GM13977 (cell line): ENCODE data around the gene CLEC2L.

Experiments
- DNase-seq: peaks from one replicate; pipeline ENCODE4 v3.0.0; 2012; ENCODE audit warnings: low spot score
- CTCF ChIP-seq: IDR thresholded peaks from 2 replicates; pipeline ENCODE4 v1.5.1; 2012; ENCODE audit warnings: mild to moderate bottlenecking, control low read depth; ENCODE audit not compliant: insufficient read depth; ENCODE audit errors: extremely low read depth, missing control alignments
- in situ Hi-C: fragments of 300-500 bp; cut with MboI; formaldehyde crosslinking; loops from one replicate; pipeline ENCODE4 v1.12.0; 2022; ENCODE audit warnings: low sequenced_read_pairs, low pct_unique_long_range_greater_than_20kb, mixed read lengths, inconsistent platforms; ENCODE audit not compliant: unreplicated experiment

Gene CLEC2L

GRCh38 chr7:139562961-139563565 is 39.6 kb downstream of the CLEC2L start:
- no peak for DNase-seq
- in situ Hi-C loops, result no loop called here
- no peak for TF ChIP-seq CTCF

DNA sequence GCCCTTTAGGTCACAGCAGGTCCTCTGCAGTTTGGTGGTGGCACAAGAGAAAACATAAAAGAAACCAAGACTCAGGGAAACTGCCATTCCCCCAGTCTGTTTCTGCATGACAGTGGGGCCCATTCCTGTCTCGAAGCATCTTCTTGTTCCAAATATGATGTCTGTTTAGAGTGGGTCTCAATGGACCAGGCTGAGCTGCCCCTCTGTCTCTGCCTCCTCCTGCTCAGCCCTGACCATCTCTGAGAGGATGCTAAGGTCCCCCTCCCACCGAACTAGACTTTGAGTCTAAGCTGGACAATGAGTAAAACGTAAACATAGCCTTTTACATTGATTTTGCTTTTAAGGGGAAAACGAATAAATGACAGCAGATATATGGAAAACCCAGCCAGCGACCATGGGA is 40.4 kb downstream of the CLEC2L start:
- no peak for TF ChIP-seq CTCF
- DNase-seq, result no peak
- in situ Hi-C loops, result no loop called here

GRCh38 chr7:139566075-139566474 is 42.6 kb downstream of the CLEC2L start:
- TF ChIP-seq CTCF, result no peak
- DNase-seq, result no peak
- in situ Hi-C loops, result no loop called here

GRCh38 chr7:139566736-139567646 is 43.5 kb downstream of the CLEC2L start:
- in situ Hi-C loops, result no loop called here
- DNase-seq, result no peak
- no peak for TF ChIP-seq CTCF

DNA sequence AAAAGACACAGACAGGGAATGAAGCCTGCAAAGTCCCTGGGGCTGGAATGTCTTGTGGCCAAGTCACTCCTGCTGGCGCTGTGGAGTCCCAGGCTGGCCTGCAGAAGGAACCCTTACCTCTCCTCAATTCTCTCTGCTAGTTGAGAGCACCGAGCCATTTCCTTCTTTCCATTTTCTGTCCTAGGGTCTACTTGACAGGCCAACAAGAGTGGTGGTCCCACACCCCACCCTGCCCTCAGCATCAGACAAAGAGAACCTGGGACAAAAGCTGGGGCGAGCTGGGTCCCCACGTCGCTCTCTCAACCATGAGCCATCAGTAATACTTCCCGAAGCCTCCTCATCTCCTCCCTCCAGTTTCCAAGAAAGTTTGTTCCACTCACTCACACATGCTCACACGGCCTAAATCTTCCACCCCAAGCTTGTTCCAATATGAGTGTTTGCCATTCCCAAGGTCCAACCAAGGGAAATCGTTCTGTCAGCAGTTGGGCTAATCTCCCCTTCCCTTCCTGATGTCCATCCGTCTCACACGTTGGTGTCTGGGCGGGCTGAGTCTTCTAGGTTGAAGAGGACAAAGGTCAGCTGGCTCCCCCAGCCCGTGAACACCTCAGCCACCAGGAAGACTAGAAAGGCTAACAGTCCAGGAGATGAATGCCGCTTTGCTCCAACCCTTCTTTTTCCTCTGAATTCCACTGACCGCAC is 44.3 kb downstream of the CLEC2L start:
- TF ChIP-seq CTCF, result no peak
- no peak for DNase-seq
- in situ Hi-C loops, result no loop called here

DNA sequence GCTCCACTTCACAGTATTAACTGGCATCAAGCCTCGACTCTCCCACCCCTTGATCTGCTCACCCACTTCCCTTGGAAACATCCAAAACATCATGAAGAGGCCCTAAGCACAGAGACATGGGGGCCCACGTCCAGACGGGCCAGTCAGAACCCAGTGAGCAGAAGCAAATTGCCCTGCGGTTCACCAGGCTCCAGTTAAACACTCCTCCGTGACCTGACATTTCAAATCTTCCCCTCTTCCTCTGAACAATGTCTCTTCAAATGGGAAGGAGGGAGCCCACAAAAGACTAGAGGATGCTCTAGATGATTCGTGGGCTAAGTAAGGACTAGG is 44.8 kb downstream of the CLEC2L start:
- in situ Hi-C loops, result no loop called here
- no peak for TF ChIP-seq CTCF
- no peak for DNase-seq
